NCI-H510A treated with DMSO at 0.1 percent for 48 hours (cell line): ENCODE data around the gene HSD17B7.
"Not testable (repeated sequence)": the region's sequence is repeated elsewhere in the genome, so short reads cannot be mapped to it uniquely, and the experiment has no call there.

Experiments
- DNase-seq: peaks from one replicate; lab custom pipeline; 2025; lab: John Stamatoyannopoulos, UW

HSD17B7 gene, protein sequence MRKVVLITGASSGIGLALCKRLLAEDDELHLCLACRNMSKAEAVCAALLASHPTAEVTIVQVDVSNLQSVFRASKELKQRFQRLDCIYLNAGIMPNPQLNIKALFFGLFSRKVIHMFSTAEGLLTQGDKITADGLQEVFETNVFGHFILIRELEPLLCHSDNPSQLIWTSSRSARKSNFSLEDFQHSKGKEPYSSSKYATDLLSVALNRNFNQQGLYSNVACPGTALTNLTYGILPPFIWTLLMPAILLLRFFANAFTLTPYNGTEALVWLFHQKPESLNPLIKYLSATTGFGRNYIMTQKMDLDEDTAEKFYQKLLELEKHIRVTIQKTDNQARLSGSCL

DNA sequence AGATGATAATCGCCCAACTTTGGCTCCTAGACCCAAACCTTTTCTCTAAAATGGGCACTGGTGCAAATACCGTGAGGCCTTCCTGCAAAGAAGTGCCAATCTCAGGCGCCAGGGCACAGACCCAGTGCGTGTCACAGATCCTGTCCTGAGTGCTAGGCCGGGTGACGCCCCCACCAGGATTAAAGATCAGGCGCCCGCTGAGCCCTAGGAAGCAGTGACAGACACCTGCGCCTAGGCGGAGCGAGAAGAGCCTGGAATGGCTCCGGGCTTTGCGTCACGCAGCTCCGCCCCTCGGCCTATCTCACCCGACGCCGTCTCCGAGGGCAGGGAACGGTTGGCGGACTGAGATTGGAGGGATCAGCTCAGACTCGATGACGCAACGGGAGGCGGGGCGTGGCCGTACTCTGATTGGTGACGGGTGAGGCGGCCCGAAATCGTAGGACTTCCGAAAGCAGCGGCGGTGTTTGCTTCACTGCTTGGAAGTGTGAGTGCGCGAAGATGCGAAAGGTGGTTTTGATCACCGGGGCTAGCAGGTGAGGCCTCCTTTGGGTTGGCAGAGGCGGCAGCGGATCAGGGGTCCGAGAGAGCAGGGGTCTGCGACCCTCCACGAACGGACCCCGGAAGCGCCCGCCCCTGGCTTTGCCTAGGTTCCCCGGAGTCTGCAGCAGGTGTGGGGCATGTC is at the start of gene HSD17B7:
HSD17B7 (plus strand) TSS at position 400 of the 682 bp plus-strand sequence; CDS start at position 499, 99 bp downstream.
- peak; percentile 47 for DNase-seq

DNA sequence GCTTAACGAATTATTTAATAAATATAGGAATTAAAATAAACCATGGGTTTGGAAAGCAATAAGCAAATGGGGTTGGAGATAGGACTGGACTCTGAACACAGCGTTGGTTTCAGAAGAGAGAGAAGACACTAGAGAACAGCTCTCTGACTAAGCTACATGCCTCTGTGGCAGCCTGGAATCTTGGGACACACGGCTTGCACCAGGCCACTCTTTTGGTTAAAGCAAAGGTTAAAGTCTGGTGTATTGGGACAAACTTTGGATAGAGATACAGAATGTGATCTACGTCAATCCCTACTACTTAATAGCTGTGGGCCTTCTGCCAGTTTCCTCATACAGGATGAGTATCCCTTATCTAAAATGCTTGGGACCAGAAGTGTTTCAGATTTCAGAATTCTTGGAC is 49.7 kb upstream of the HSD17B7 start:
- no peak for DNase-seq

DNA sequence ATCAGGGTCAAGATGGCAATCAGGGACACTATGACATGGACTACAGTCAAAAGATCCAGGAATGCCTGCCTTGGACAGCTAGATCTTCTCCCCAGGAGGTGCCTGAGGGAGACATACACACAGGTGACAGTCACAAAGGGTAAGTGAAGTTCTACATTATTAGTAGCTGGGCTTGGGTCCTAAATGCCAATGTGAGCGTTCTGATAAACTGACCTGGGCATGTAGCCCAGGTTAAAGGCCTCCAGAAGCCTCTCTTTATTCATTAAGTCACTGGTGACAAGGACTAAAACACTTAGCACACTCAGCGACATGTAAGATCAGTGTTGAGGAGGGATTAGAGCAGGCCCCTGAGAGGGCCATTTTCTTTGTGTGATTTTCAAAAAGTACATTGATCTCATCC is 48.9 kb upstream of the HSD17B7 start:
- DNase-seq, result no peak

DNA sequence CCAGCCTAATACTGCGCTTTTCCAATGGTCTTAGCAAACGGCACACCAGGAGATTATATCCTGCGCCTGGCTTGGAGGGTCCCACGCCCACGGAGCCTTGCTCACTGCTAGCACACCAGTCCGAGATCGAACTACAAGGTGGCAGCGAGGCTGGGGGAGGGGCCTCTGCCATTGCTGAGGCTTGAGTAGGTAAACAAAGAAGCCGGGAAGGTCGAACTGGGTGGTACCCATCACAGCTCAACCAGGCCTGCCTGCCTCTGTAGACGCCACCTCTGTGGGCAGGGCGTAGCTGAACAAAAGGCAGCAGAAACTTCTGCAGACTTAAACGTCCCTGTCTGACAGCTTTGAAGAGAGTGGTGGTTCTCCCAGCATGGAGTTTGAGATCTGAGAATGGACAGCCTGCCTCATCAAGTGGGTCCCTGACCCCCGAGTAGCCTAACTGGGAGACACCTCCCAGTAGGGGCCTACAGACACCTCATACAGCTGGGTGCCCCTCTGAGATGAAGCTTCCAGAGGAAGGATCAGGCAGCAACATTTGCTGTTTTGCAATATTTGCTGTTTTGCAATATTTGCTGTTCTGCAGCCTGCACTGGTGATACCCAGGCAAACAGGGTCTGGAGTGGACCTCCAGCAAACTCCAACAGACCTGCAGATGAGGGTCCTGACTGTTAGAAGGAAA is 44.1 kb upstream of the HSD17B7 start:
- not testable (repeated sequence) for DNase-seq

DNA sequence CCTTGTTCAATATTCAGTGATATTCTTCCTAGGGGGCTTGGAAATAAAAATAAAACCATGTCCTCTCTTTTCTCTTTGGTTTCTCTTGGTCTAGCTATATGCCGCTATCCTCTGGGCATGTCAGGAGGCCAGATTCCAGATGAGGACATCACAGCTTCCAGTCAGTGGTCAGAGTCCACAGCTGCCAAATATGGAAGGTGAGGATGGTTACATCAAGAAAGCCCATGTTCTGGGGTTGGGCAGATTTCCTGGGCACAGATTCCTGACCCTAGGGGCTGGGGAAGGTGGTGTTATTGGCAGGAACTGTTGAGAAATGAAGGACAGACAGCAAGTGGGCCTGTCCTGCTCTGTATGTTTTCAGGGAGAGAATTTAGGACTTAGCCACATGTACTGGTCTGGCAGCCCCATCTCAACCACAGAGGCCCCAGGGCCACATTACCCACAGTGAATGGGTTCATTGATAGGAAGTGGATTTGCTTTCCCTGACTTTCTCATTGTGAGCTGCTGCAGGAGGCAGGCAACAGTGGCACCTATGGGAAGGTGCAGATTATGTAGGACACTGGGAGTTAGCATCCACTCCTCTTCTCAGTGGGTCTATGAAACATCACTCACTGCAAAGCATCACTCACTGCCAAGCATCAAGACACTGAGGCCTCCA is 37.4 kb upstream of the HSD17B7 start:
- DNase-seq, result no peak

DNA sequence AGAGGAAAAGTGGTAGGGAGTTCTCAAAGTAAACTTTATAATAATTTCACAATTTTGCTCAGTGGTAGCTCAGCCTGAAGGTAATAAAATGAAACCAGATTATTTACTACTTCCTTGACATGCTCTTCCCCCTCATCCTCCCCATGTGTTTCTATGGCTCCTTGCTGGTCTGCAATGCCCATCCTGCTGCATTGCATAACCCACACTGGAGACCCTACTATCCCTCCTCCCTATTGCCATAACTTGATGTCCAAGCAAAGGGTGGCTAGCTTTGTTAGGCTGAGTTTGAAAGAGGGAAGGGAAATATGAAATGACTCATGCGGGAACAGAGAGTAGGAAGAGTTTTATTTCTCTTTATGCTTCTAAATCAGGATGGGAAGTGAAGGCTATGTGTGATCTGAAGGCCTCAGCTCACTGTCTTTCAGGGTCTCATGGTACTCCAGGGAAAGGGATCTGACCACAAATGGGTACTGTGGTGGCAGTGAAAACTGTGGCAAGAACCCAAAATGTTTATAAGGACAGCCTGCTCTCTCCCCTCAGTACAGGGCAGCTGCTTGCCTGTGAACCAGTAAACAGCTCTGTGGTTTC is 36.4 kb upstream of the HSD17B7 start:
- no peak for DNase-seq

DNA sequence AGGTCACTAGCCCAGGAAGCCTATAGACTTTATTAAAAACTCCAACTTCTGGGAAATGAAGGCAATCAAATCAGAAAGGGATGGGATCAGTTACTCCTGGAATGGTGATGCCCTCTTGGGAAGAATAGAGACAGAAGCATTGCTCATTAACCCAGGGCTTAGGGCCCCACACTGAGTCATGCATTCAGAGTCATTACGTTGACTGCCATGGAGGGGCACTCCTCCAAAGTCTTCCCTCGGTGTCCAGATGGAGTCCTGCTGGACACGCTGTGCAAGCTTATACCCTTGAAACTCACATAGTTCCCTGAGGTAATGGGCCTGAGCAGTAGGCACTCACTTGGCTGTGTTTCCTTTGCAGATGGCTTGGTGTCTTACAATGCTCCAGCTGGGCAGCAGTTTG is 35.2 kb upstream of the HSD17B7 start:
- DNase-seq, result no peak

DNA sequence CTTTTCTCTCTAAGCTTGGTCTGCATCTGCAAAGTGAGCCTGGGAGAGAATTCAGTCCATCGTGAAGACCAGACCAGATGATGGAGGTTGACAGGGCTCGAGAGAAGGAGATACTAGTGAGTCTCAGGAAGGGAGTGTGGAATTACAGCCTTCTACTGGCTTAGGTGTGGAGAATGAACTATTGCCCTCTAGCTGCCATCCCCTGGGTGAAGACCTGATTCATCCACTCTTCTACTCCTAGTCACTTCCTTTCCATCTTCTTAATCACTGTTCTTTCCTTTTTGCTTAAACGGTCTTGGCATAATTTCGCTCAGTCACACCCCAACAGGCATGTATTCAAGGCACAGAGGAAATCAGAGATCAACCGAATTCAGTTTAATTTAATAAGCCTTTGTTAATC is 34.0 kb upstream of the HSD17B7 start:
- no peak for DNase-seq

DNA sequence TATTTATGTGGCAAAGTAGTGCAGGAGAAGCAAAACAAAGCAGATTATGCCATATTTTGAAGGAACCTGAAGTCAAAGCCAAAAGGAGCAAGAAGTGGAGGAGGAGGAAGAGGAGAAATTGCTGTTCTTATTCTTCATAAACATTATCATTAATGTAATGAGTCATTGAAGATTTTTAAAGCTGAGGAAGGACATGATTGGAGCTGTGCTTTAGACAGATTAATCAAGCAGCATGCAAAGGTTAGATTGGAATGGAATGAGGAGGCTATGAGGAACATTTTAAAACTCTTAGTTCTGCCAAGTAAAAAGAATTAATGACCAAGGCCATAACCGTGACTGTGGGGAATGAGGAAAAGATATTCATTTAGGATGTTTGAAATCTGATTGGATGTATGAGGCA is 33.0 kb upstream of the HSD17B7 start:
- DNase-seq, result no peak

DNA sequence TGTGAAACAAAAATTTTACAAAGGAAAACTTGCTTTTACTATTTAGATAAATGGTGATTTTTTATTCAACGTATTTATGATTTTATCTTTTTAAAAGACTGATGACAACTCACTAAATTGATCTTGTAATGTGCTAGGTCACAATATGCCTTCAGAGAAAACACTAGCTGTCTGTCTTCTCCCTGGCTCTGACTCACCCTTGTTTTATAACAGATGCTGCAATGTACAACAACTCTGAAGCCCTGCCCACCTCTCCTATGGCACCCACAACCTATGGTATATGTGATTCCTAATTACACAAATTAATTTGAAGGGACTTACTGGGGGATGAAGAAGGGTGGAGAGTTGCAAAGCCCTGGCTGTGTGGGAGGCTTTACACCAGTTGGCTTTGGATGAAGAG is 24.7 kb upstream of the HSD17B7 start:
- no peak for DNase-seq

DNA sequence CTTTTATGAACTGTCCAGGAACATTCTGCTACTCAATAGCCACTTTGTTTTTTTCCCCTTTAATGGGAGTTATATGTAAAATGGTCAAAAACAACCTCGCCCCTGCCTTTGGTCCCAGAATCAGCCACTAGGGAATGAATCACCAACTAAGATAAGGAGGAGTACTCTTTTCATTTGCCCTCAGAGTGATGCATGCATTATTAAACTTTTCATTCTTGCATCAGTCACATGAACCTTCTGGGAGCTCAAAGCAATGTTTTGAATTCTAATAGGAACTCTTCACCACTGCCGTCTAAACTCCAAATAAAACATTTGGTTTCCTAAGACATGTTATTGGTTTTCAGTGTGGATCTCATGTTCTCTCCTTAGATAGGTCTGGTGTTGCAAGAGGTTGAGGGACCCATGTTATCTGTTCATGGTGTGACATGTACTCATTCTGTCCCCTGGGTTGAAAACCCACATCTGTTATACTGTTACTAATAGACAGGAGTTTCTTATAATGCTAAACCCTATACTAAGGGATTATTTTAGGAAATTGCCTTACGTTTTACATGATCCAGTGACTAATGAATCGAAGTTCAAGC is 17.8 kb upstream of the HSD17B7 start:
- DNase-seq, result no peak

DNA sequence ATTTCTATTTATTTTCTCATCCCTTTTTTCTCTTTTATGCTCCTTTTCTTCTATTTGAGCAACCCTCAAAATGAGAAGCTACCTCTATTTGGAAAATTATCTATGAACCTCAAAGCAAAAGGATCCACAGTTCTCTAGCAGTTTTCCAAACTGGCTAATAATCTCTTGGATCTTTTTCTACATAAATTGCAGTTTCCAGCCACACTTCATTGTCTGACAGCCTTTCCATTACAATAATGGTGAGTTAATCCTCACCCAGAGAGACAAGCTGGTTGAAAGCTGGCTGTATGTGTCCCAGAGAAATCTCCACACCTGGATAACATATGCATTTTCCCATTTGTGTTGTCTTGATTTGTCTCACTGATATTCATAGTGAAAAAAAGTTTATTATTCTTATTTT is 16.5 kb upstream of the HSD17B7 start:
- no peak for DNase-seq

DNA sequence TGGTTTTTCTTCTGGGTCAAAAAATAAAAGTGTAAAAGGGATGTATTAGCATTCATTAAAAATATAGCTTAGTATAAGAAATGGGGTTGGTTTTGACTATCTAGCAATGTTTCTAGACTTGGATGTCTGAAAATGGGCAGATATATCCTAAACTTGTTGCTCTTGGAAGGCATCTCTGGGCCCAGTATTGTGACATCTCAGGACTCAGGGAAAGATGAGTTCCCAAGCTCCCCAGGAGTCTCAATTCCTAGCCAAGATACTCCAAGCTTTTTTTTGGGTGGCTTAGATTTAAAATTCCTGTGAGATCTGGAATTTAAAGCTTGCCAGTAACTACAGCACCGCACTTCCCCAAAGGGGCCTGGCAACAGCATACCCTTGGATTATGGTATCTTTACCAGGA is 11.5 kb upstream of the HSD17B7 start:
- DNase-seq, result no peak

DNA sequence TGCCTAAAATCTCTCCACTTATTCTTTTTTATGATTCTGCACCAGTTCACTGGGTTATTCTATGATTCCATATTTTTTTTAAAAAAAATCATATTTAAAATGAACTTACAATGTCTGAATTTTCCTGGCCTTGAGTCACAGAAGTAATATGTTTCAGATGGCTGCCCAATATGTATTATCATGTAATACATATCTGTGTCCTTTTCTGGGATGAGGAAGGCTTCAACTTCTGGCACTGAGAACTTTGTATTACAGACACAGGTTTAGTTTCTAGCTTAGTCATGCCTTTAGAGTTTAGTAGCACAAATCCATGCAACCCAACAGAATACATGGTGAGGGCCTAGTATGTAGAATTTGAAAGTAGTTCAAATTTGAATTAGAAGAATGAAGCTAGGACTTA is 7.8 kb upstream of the HSD17B7 start:
- no peak for DNase-seq

DNA sequence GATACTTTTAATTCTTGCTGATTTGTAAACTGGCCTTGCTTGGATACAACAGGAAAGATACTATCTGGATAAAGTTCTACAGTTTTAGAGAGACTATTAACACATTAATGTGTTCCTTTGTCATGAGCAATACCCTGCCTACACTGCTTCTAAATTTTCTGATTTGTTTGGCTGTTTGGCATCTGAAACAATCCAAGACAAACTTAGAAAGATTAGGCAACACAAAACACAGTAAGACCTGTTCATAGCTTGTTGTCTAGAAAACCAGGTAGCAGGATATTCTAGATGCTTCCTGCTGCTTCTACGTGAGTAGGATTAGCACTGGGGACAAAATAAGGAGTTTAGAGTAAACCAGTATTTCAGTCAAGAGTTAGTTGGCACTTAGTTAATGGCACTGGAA is 5.6 kb upstream of the HSD17B7 start:
- DNase-seq, result not testable (repeated sequence)

DNA sequence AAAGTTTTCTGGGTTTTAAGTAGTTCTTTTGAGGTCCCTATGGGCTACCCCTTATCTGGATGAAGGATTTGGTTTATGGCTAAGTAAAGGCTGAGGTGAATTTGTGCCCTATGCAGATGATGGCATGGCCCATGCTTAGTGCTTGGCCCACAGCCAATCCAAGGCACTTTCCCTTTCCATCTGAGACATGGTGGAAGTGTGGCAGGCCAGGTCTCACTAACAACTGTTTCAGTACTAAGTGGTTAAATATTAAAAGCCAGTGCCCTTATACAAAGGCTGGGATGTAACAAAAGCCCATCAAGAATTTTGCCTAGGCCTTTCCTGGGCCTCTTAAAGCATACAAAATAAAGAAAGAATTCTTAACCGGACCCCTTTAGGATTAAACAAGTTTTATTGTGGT is 1.7 kb upstream of the HSD17B7 start:
- DNase-seq, result not testable (repeated sequence)

DNA sequence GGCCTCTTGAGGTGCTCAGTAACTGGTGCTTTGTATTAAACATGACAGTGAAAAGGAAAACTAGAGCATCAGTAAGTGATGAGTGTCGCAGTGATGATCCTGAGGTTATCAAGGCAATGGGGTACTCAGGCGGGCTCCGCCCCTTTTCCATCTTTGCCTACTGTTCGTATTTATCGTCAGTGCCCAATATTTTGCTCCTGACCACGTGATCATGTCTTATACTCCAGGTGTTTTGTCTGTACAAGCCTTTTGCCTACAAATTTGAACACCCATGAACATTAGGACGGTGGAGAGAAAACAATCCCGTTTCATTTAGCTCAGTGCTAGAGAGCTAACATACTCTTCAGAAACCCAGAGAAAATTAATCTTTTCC is 469 bp downstream of the HSD17B7 start:
- peak; percentile 34 for DNase-seq

DNA sequence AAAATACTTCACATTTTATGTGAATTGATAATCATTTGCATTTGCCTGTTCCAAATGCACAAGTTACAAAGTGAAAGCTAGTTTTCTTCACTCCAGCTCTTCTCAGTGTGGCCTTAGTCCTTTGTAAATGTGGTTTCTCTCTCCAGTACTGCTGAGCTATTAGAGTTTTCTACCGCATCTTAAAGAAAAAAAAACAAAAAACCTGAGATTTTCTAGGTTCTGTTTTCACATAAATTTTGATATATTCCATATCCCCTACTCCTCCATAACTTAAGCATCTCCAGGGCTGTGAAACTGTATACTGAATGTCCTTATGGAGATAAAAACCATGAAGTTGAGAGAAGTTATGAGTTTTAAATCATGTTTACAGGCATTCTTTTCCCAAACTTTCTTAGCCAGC is 3.8 kb downstream of the HSD17B7 start:
- not testable (repeated sequence) for DNase-seq

DNA sequence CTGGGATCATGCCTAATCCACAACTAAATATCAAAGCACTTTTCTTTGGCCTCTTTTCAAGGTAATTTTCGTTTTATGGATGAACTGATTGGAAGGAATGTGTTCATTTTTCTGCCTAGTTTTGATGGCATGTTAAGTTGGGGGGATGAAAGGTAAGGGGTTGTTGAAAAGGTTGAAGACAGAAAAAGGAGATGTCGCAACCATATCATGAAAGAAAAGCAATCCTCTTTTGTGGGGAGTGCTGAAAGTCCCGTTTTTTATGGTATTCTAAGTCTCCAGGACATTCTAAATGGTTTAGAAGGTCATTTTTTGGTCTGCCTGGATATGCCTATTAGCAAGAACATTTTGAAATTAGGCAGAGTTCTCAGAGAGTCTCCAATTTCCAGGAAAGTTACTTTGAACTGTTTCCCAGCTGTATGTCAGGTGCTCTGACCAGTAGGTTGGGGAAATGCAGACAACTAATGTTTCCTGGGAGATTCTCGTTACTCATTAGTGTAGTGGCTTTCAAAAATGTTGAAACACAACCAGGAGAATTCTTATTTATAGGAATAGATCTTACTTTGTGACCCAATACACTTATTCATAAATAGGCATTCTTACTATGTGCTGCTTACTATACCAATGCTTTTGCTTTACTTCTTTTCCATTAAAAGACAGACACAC is 6.2 kb downstream of the HSD17B7 start:
- not testable (repeated sequence) for DNase-seq

DNA sequence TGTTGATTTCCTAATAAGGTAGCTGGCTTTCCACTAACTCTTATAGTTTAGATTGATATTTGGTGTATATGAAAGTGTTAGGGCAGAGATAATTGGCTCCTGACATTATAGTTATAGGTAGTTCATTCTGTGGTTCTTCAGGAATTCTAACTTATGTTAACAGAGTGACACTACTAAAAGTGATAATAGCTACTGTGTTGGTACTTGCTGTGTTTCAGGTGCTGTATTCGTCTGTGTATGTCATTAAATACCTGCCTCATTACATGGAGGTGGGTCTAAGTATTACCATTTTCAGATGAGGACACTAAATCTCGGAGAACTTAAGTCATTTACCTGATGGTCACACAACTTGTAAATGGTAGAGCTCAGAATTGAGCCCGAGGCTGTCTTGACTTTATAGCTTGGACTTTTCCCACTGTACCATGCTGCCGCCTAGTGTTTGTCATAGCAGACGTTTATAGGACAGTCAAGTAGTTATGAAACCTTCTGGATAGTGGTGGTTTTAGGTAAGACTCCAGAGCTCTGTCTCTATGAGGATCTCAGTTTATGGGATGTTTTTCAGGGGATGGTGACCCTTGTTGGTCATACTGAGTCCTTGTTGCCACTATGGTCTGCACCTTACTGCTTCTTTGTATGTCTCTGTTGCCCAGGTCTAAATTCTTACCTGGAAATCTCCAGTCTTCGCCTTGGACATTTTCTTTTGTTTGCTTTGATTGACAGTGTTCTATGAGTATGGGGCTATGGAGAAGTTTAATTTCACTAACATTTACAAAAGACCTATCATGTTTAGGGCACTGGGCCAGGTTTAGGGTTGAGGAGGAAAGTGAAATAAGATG is 9.7 kb downstream of the HSD17B7 start:
- DNase-seq, result peak; percentile 71
